Cerebellar nuclear complex (tissue), 1 donor: ENCODE results near the gene RAP1GAP2.
A peak's percentile ranks its signal among the peaks of the same experiment; 100 is the strongest.

Experiments
- DNase-seq, 2 experiments: peaks; one replicate each; lab custom pipeline; 2025; lab: John Stamatoyannopoulos, UW

Gene RAP1GAP2

DNA sequence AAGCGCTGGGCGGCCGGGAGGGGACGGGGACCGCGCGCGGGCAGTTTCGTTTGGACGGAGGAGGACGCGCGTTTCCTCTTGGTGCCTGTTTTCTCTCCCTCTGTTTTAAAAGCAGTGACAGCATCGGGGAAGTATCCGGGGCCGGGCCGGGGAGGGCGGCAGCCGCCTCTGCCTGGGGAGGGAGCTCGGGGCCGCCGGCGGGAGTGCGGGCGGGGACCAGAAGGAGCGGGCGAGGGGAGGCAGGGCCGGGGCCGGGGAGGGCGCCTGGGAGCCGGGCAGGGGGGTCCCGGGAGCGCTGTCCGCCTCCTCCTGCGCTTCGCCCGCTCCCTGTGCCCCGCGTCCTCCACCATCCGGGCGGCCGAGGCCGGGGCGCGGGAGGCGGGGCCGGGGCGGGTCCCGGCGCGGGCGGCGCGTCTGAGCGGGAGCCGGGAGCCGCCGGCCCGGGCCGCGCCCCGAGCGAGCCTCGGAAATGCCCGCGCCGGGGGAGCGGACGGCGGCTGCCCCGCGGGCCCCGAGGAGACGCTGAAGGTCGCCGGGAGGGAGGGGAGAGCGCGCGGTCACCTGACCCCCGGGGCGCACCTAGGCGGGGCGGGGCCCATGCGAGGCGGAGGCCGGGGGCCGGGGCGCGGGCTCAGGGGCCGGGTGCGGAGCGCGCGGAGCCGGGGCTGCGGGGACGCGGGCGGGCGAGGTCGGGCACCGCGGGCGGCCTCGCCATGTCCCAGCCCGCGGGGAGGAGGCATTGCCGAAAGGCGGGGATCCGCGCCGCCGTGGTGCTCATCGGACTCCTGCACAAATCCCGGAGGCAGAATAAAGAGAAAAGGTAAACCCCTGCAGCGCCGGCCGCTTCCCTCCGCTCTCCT, 57.3 kb downstream of the RAP1GAP2 start:
- no peak for DNase-seq

DNA sequence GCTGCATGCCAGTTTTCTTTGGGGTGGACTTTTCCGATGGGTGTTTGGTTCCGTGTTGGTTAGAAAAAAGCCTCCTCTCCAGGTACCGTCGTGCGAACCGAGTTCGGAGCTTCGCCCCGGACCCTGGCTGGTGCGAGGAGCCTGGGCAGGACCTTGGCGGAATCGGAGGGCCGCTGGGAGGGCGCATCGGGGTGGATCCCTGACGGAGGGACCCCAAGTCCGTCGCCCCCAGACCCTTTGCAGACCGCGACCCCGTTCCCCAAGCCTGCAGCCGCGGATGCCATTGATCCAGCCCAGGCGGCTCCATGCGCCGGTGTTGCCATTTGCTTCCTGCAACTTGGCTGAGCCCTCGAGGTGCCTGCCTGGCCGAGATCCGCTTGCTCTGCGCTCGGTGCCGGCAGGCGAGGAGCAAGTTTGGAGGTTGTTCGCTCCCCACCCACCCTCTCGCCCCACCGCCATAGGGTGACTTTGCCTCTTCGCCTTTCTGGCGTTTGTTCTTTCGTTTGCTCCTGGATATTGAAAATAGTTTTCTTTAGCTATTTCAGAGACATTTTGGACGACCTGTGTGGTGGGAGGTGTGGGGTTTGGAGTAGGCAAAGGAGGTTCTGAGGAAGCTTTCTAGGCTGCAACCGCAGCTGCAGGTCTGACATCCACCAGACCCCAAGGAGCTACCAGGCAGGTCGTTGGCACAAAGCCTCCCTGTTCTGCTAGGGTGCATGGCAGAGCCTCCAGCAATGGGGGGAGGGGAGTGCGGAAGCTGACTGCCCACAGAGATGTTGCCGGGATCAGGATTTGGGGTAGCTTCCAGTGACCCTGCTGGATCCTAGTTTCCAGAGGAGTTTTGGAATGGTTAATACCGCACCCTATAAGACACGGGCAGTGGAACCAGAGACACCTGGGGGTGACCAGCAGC, 58.2 kb downstream of the RAP1GAP2 start:
- no peak for DNase-seq

DNA sequence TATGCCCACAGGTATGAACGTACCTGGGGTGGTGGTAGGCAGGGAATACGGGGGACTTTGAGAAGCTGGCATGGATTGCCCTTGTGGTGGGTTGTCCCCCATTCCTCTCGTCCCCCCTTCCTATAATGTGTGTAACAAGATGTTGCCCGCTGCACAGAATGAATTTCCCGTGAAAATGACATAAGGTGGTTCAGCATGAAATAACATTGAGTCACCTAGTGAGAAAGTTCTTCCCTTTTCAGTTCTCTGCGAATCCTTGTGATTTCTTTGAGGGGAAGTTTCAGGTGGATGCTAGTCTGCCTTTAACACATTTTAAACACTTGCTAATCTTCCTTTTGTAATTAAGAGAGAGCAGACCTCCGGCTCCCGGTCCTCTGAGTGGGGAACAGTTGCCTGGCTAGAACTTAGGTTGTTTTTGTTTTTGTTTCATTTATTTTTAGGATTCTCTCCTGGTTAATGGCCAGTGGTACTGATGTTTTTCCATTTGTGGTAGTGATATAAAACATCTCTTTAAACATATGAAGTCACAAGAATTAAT, 58.9 kb downstream of the RAP1GAP2 start:
- DNase-seq, result no peak

DNA sequence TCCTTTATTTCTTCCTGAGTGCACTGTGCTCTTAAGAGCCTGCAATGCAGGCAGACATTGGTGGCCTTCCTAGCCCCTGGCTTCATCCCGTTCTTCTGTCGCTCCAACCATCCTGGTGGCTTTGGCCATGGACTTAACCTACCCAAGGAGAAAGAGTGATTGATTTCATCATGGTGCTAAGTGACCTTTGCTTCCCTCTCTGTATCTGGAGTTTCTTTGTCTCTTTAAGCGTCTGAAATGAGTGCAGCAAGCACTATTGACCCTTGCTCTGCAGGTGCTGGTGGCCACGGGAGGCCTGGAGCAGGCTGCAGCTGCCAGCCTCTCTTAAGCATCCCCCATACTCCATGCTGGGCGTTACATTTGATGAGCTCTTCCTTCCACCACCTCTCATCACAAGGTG, 60.5 kb downstream of the RAP1GAP2 start:
- no peak for DNase-seq

DNA sequence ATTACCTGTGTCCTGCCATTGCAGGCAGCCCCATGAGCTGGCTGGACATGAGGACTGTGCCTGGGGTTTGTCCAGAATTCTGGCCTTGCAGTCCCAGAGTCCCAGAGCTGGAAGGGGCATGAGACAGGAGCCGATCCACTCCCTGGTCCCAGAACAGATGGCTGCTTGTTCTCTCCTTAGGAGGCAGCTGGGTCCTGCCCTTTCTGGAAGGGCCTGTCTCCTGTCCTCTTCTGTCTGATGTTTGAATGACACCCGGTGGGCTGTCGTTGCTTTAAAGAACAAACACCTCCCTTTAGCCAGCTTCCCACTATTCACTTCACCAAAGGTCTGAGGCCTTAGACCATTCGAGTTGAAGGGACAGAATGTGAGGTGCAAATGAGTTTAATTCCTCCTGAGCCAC, 63.8 kb downstream of the RAP1GAP2 start:
- DNase-seq, result no peak

DNA sequence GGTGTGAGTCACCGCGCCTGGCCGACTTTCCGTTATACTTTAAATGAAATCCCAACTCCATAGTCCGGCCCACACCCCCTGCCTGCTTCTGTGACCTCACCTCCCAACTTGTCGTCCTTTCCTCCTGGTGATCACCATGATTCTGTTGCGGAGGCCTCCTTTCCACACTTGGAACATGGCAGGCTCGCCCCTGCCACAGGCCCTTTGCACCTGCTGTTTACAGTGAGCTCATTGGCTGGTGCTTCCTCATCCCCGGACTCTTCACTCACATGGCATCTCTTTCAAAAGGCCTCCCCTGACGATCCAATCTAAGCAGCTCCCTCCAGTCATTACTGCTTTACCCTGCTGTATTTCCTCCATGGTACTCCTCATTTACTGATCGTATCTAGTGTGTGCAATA, 64.6 kb downstream of the RAP1GAP2 start:
- DNase-seq, result no peak

DNA sequence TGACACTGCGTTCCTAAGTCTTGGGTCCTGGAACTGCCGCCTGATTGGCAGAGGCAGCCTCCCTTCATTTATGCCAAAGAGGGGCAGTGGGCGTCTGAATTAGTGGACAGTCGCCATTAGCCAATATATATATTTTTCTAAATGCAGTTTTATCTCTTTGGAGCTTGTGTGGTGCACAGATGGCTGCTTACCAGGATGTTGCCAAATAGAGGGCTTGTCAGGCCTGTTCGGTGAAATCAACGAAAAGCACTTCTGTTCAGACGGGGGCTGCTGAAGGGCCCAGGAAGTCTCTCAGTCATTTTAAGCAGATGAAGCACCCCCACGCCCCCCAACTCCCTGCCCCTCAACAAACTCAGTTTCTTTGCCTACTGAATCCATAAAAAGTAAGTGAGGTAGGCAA, 66.0 kb downstream of the RAP1GAP2 start:
- peak in 1 of 2 experiments; percentile 27 for DNase-seq

GRCh38 chr17:2863204-2863603, 67.0 kb downstream of the RAP1GAP2 start:
- DNase-seq, result no peak

DNA sequence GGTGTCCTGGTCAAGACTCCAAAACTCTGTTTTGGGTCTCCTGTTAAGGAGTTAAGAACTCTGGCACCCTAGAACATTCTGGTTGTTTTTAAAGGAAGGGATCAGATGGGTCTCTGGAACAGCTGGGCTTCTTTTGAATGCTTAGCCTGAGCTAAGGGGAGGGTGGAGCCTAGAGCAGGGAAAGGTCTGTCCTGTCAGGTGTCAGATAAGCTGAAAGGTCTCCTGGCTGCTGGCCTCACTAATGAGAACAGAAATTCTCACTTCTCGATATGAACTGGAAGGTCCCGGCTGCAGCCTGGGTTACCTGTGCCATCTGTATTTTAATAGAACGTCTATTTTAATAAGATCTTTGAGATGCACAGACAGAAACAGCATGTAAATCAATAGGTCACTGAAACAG, 69.0 kb downstream of the RAP1GAP2 start:
- no peak for DNase-seq

GRCh38 chr17:2867441-2868424, 71.5 kb downstream of the RAP1GAP2 start:
- DNase-seq, result no peak

DNA sequence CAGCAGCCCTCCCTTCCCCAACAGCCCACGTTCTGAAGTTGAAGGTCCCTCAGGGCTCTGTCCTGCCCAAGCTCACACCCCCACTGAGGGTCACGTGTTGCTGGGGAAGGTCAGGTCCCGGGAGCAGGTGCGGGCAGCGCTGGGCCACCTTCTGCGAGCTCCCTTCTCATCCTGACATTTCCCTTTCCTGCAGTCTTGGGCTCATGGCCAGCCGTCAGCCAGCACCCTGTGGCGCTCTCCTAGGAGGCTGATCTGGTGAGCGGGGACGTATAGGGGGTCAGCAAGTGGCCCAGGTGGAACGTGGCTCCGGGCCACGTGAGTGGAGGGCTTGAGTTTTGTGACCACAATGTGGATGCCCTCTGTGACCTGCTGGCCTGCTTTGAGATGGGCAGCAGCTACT, 73.4 kb downstream of the RAP1GAP2 start:
- DNase-seq, result no peak

- DNase-seq, result no peak
Observed at GRCh38 chr17:2871205-2871604, 75.0 kb downstream of the RAP1GAP2 start.

GRCh38 chr17:2871720-2872119, 75.5 kb downstream of the RAP1GAP2 start:
- DNase-seq, result no peak

DNA sequence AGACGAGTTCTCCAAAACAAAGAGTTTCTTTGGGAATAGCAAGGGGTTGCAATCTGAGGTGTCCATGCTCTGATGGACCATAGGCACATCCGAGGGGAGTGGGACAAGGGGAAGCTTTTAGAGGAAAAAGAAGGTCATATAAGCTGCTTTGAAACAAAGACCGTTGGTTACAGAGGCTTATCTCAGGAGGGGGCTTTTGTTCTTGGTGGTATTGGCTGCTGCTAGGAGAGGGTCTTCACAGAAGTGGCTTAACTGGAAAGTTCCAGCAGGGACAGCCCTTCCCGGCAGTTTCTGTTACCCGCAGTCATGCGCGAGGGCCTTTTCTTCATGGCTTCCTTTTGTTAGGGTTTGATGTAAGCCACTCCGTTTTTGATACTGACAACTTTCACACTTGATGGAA, 76.0 kb downstream of the RAP1GAP2 start:
- no peak for DNase-seq

GRCh38 chr17:2874189-2874686, 78.0 kb downstream of the RAP1GAP2 start:
- DNase-seq, result no peak

DNA sequence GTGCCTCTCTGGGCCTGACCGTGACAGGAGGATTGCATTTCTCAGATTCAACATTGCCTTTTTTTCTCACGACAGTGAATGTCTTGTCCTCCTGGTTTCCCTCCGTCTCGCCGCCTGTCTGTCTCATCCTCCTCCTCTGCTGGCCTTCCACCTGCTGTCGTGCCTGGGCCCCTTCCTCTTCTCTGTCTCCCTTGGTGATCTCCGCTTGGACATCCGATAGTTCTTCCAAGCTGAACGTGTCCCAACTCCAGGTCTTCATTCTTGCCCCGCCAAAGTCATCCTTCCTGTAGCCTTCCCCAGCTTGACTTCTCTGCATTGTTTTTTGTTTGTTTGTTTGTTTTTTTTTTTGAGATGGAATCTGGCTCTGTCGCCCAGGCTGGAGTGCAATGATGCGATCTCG, 79.4 kb downstream of the RAP1GAP2 start:
- DNase-seq, result no peak

DNA sequence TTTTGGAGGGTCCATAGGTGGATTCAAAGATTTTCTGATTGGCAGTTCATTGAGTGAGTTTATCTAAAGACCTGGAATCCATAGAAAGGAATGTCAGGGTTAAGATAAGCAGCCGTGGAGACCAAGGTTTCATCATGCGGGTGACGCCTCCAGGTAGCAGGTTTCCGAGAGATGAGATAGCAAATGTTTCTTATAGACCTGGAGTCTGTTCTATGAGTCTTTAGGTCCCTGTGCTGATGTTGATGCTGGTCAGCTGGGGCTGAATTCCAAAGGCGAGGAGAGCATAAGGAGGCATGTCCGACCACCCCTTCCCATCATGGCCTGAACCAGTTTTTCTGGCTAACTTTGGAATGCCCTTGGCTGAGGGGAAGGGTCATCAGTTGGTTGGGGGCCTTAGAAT, 80.2 kb downstream of the RAP1GAP2 start:
- DNase-seq, result no peak

GRCh38 chr17:2878751-2879254, 82.6 kb downstream of the RAP1GAP2 start:
- DNase-seq, result no peak

GRCh38 chr17:2880050-2880449, 83.8 kb downstream of the RAP1GAP2 start:
- DNase-seq, result no peak

- DNase-seq, result no peak
Observed at GRCh38 chr17:2881295-2881694, 85.1 kb downstream of the RAP1GAP2 start.
